ENCODE data around the gene ATP9A.

The ATP9A gene

GRCh38 chr20:51703400-51704287, 64.5 kb downstream of the ATP9A start:
- H3K36me3 ChIP-seq (ENCODE audit: control insufficient read depth, insufficient read depth, low read length) = no peaks in the 10 kb centered on the region
- peaks cover 6% of the 10 kb centered on the region for H3K4me1 ChIP-seq (ENCODE audit: control insufficient read depth, insufficient read depth, low read length, poor library complexity, severe bottlenecking)
- no peak overlapping the region for H3K4me3 ChIP-seq (ENCODE audit: extremely low read depth, insufficient read depth, low read length, poor library complexity, severe bottlenecking)
- no peak overlapping the region for H3K27ac ChIP-seq (ENCODE audit: low read depth, low read length, severe bottlenecking)
- 84 to 88% methylated on average over 5 to 6 of the region's 8 CpGs for WGBS, 2 experiments (ENCODE audit: insufficient coverage in 2 of 2)
- H3K9me3 ChIP-seq (ENCODE audit: control insufficient read depth, low read length) = no peaks in the 10 kb centered on the region

GRCh38 chr20:51702556-51702955, 65.6 kb downstream of the ATP9A start:
- Histone ChIP-seq H3K9me3 (ENCODE audit: control insufficient read depth, low read length) (no peaks in the 10 kb centered on the region), H3K36me3 (ENCODE audit: control insufficient read depth, insufficient read depth, low read length) (no peaks in the 10 kb centered on the region), H3K4me1 (ENCODE audit: control insufficient read depth, insufficient read depth, low read length, poor library complexity, severe bottlenecking) (peaks cover 6% of the 10 kb centered on the region), H3K4me3 (ENCODE audit: extremely low read depth, insufficient read depth, low read length, poor library complexity, severe bottlenecking) (no peak overlapping the region), H3K27ac (ENCODE audit: low read depth, low read length, severe bottlenecking) (peak overlapping the region; percentile 23)
- 67% methylated on average over 1 of the region's 3 CpGs; no CpG with 5 or more reads in 1 of the 2 experiments for WGBS, 2 experiments (ENCODE audit: insufficient coverage in 2 of 2)

GRCh38 chr20:51700809-51701285, 67.3 kb downstream of the ATP9A start:
- WGBS, 2 experiments (ENCODE audit: insufficient coverage in 2 of 2) = 59 to 65% methylated on average over 5 to 6 of the region's 10 CpGs
- H3K27ac ChIP-seq (ENCODE audit: low read depth, low read length, severe bottlenecking) = no peak overlapping the region
- no peaks in the 10 kb centered on the region for H3K36me3 ChIP-seq (ENCODE audit: control insufficient read depth, insufficient read depth, low read length)
- peaks cover 19% of the 10 kb centered on the region for H3K4me1 ChIP-seq (ENCODE audit: control insufficient read depth, insufficient read depth, low read length, poor library complexity, severe bottlenecking)
- no peaks in the 10 kb centered on the region for H3K9me3 ChIP-seq (ENCODE audit: control insufficient read depth, low read length)
- H3K4me3 ChIP-seq (ENCODE audit: extremely low read depth, insufficient read depth, low read length, poor library complexity, severe bottlenecking) = no peak overlapping the region

DNA sequence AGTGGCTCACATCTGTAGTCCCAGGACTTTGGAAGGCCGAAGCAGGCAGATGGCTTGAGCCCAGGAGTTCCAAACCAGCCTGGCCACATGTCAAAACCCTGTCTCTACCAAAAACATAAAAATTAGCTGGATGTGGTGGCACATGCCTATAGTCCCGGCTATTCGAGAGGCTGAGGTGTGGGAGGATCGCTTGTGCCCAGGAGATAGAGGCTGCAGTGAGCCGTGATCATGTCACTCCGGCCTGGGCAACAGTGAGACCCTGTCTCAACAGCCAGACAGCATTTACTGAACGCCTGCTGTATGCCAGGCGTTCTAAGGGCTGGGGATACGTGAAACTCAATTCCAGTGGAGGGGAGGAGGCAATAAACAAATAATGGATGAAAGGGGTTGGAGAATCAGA, 69.9 kb downstream of the ATP9A start:
- Histone ChIP-seq H3K4me1 (ENCODE audit: control insufficient read depth, insufficient read depth, low read length, poor library complexity, severe bottlenecking) (peaks cover 24% of the 10 kb centered on the region), H3K4me3 (ENCODE audit: extremely low read depth, insufficient read depth, low read length, poor library complexity, severe bottlenecking) (no peak overlapping the region), H3K9me3 (ENCODE audit: control insufficient read depth, low read length) (no peaks in the 10 kb centered on the region), H3K27ac (ENCODE audit: low read depth, low read length, severe bottlenecking) (no peak overlapping the region), H3K36me3 (ENCODE audit: control insufficient read depth, insufficient read depth, low read length) (no peaks in the 10 kb centered on the region)
- WGBS, 2 experiments (ENCODE audit: insufficient coverage in 2 of 2) = 92 to 95% methylated on average over 8 of the region's 9 CpGs

GRCh38 chr20:51697096-51697826, 70.9 kb downstream of the ATP9A start:
- peaks cover 24% of the 10 kb centered on the region for H3K4me1 ChIP-seq (ENCODE audit: control insufficient read depth, insufficient read depth, low read length, poor library complexity, severe bottlenecking)
- no peak overlapping the region for H3K27ac ChIP-seq (ENCODE audit: low read depth, low read length, severe bottlenecking)
- no peaks in the 10 kb centered on the region for H3K36me3 ChIP-seq (ENCODE audit: control insufficient read depth, insufficient read depth, low read length)
- H3K4me3 ChIP-seq (ENCODE audit: extremely low read depth, insufficient read depth, low read length, poor library complexity, severe bottlenecking) = no peak overlapping the region
- H3K9me3 ChIP-seq (ENCODE audit: control insufficient read depth, low read length) = no peaks in the 10 kb centered on the region
- WGBS, 2 experiments (ENCODE audit: insufficient coverage in 2 of 2) = 88 to 94% methylated on average over 4 of the region's 8 CpGs

DNA sequence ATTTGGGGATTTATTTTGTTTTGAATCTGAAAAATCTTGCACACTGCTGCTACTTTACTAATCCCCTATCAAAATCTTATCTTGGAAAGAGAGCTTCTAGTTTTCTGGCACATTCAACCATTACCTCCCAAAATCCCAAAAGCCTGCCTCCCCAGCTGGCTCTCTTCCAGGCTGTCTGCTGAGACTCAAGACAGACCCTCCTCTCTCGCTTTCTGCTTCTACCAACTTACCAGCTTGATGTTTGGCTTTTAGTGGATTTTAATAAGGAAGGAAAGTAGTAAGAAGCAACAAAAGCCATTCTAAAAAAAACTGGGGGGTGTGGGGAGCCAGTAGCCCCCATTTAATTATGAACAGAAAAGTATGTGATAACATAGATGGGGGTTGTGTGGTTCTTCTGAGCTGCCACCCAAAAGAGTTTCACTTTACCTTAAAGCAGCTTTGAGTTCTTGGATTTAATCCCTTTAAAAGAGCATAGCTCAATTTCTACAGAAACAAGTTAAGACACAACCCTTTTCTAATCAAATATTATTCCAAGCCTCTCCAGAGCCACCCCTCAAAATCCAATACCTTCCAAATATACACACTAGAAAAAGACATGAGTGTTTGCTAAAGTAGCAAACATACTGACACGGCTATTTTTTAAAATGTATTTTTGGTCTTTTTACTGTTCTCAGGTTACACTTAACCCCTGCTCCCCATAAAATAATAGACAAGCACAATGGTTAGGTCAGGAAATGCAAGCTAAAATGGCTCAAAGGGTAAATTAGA, 71.7 kb downstream of the ATP9A start:
- peaks cover 20% of the 10 kb centered on the region for H3K4me1 ChIP-seq (ENCODE audit: control insufficient read depth, insufficient read depth, low read length, poor library complexity, severe bottlenecking)
- H3K27ac ChIP-seq (ENCODE audit: low read depth, low read length, severe bottlenecking) = peak overlapping the region; percentile 87
- H3K4me3 ChIP-seq (ENCODE audit: extremely low read depth, insufficient read depth, low read length, poor library complexity, severe bottlenecking) = no peak overlapping the region
- no CpG with 5 or more reads among the region's 2 CpGs for WGBS, 2 experiments (ENCODE audit: insufficient coverage in 2 of 2)
- H3K36me3 ChIP-seq (ENCODE audit: control insufficient read depth, insufficient read depth, low read length) = no peaks in the 10 kb centered on the region
- H3K9me3 ChIP-seq (ENCODE audit: control insufficient read depth, low read length) = no peaks in the 10 kb centered on the region

DNA sequence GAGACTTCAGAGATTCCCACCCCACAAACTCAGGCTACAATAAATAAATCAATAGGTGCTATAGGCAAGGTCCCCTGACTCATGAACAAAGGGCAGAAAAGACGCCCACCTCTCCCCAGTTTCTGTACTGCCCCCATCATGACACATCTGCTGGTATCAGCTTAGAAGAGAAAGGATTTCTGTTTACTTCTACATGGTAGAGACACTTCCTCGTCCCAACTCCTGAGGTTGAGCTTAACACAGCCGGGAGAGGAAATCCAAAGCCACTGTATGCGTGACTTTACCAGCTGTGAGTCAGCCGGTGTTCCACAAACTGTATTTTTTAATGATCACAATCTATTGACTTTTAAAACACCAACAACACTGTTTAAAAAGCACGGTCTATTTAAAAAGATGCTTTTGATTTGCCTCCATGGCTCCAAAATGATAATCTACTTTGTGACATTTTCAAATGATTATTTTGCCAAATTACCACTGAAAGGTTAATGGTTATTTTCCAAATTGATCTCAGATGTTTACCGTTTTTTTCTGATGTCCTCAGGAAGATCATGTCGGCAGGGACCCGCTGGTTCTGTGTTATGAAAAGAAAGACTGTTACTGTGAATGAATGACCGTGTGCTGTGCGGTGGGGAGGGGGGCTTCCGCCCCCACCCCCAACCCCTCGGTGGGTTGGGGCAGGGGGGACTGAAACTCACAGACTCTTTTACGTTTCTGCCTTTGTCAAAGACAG, 72.5 kb downstream of the ATP9A start:
- H3K36me3 ChIP-seq (ENCODE audit: control insufficient read depth, insufficient read depth, low read length) = no peaks in the 10 kb centered on the region
- H3K4me3 ChIP-seq (ENCODE audit: extremely low read depth, insufficient read depth, low read length, poor library complexity, severe bottlenecking) = no peak overlapping the region
- peak overlapping the region; percentile 87 for H3K27ac ChIP-seq (ENCODE audit: low read depth, low read length, severe bottlenecking)
- H3K4me1 ChIP-seq (ENCODE audit: control insufficient read depth, insufficient read depth, low read length, poor library complexity, severe bottlenecking) = peaks cover 17% of the 10 kb centered on the region
- no peaks in the 10 kb centered on the region for H3K9me3 ChIP-seq (ENCODE audit: control insufficient read depth, low read length)
- 36 to 37% methylated on average over 4 to 7 of the region's 14 CpGs for WGBS, 2 experiments (ENCODE audit: insufficient coverage in 2 of 2)

- Histone ChIP-seq H3K9me3 (ENCODE audit: control insufficient read depth, low read length) (no peaks in the 10 kb centered on the region), H3K36me3 (ENCODE audit: control insufficient read depth, insufficient read depth, low read length) (no peaks in the 10 kb centered on the region), H3K4me1 (ENCODE audit: control insufficient read depth, insufficient read depth, low read length, poor library complexity, severe bottlenecking) (peaks cover 17% of the 10 kb centered on the region), H3K27ac (ENCODE audit: low read depth, low read length, severe bottlenecking) (no peak overlapping the region), H3K4me3 (ENCODE audit: extremely low read depth, insufficient read depth, low read length, poor library complexity, severe bottlenecking) (no peak overlapping the region)
- WGBS, 2 experiments (ENCODE audit: insufficient coverage in 2 of 2) = 84 to 93% methylated on average over 11 to 12 of the region's 13 CpGs
Measured at GRCh38 chr20:51692806-51693400, 75.3 kb downstream of the ATP9A start.

GRCh38 chr20:51691703-51692102, 76.5 kb downstream of the ATP9A start:
- peaks cover 16% of the 10 kb centered on the region for H3K4me1 ChIP-seq (ENCODE audit: control insufficient read depth, insufficient read depth, low read length, poor library complexity, severe bottlenecking)
- 100% methylated on average over 2 of the region's 3 CpGs; no CpG with 5 or more reads in 1 of the 2 experiments for WGBS, 2 experiments (ENCODE audit: insufficient coverage in 2 of 2)
- no peaks in the 10 kb centered on the region for H3K9me3 ChIP-seq (ENCODE audit: control insufficient read depth, low read length)
- H3K4me3 ChIP-seq (ENCODE audit: extremely low read depth, insufficient read depth, low read length, poor library complexity, severe bottlenecking) = no peak overlapping the region
- H3K36me3 ChIP-seq (ENCODE audit: control insufficient read depth, insufficient read depth, low read length) = no peaks in the 10 kb centered on the region
- no peak overlapping the region for H3K27ac ChIP-seq (ENCODE audit: low read depth, low read length, severe bottlenecking)
